Glutamatergic neuron (in vitro differentiated cells): Measurements from ENCODE around the gene SYT13. TPM values are rescaled to one million over a fixed set of nuclear protein-coding genes. Genes with fewer than 3 reads are reported as not detected.

ENCODE experiments used
- DNase-seq: peaks from one replicate; pipeline ENCODE4 v3.0.0; 2022
- H3K27ac Mint-ChIP-seq: one replicate; pipeline ENCODE4 v1.8.0; 2020; ENCODE audit warnings: mild to moderate bottlenecking, mixed read lengths, inconsistent platforms; ENCODE audit not compliant: unreplicated experiment
- H3K27me3 Mint-ChIP-seq: one replicate; pipeline ENCODE4 v1.8.0; 2020; ENCODE audit warnings: mild to moderate bottlenecking, moderate library complexity, mixed read lengths, inconsistent platforms; ENCODE audit not compliant: unreplicated experiment
- H3K36me3 Mint-ChIP-seq: one replicate; pipeline ENCODE4 v1.8.0; 2020; ENCODE audit warnings: mild to moderate bottlenecking, mixed read lengths, inconsistent platforms; ENCODE audit not compliant: unreplicated experiment
- H3K4me1 Mint-ChIP-seq: one replicate; pipeline ENCODE4 v1.8.0; 2020; ENCODE audit warnings: mild to moderate bottlenecking, low read depth, mixed read lengths, inconsistent platforms; ENCODE audit not compliant: unreplicated experiment
- H3K4me3 Mint-ChIP-seq: one replicate; pipeline ENCODE4 v1.8.0; 2020; ENCODE audit warnings: mild to moderate bottlenecking, mixed read lengths, inconsistent platforms; ENCODE audit not compliant: unreplicated experiment
- H3K9me3 Mint-ChIP-seq: one replicate; pipeline ENCODE4 v1.8.0; 2020; ENCODE audit warnings: mild to moderate bottlenecking, moderate library complexity, mixed read lengths, inconsistent platforms; ENCODE audit not compliant: unreplicated experiment
- total RNA-seq: library from RNA; stranded (reverse); fragmentation: NEBNext Ultra II Directional; extraction: Animal tissue kit (Norgen Biotek cat#: 25700); gene quantifications from one replicate; pipeline ENCODE4 v1.2.1, GENCODE V29; 2021; ENCODE audit not compliant: unreplicated experiment
- TF ChIP-seq, protein P1 (sequence below): fragments of 200-600 bp; sonication (generic); IDR thresholded peaks from one replicate; pipeline ENCODE4 v1.5.0; 2021; ENCODE audit not compliant: partially characterized antibody, unreplicated experiment

SYT13 gene
- total RNA-seq, 1 donor from 2014 or later: 7.5 TPM

DNA sequence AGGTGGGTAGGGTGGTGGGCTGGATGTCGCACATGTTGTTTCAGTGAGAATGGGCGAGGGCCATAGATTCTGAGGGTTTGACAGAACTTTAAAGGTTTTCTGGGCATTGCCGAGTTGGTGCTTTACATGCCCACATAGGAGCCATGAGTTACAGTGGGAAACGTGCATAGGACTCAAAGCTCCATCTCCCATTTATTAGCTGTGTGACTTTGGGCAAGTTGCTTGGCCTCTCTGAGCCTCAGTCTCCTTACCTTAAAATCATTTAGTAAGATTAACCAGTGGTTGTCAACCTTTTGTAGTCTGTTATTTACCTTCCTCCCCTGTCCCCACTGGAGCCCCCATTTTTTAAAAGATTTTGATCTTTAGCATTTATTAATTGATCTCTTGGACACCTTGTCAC lies 67.4 kb downstream of the SYT13 start:
- H3K9me3 Mint-ChIP-seq: no peaks in the 10 kb centered on the region
- no peak overlapping the region for H3K27ac Mint-ChIP-seq
- H3K36me3 Mint-ChIP-seq: peaks cover 7% of the 10 kb centered on the region
- H3K4me3 Mint-ChIP-seq: no peak overlapping the region
- TF ChIP-seq, protein P1, sequence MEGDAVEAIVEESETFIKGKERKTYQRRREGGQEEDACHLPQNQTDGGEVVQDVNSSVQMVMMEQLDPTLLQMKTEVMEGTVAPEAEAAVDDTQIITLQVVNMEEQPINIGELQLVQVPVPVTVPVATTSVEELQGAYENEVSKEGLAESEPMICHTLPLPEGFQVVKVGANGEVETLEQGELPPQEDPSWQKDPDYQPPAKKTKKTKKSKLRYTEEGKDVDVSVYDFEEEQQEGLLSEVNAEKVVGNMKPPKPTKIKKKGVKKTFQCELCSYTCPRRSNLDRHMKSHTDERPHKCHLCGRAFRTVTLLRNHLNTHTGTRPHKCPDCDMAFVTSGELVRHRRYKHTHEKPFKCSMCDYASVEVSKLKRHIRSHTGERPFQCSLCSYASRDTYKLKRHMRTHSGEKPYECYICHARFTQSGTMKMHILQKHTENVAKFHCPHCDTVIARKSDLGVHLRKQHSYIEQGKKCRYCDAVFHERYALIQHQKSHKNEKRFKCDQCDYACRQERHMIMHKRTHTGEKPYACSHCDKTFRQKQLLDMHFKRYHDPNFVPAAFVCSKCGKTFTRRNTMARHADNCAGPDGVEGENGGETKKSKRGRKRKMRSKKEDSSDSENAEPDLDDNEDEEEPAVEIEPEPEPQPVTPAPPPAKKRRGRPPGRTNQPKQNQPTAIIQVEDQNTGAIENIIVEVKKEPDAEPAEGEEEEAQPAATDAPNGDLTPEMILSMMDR: no peak
- no peak for DNase-seq
- peaks cover 6% of the 10 kb centered on the region for H3K27me3 Mint-ChIP-seq
- H3K4me1 Mint-ChIP-seq: peaks cover 1% of the 10 kb centered on the region

DNA sequence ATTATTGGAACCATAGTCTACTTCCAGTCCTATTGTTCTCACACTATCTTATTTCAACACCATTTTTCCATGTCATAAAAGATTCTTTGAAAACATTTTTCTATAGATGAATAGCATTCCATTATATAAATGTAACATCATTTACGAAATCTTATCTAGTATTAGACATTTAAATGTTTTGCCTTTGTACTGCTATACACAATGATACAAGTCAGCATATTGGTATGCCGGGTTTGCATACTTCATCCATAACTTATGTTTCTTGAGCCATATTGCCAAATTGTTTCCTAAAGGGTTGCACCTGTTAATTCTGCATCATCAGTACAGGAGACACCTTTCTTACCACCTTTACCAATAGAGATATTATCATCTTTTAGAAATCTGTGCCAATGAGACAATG lies 68.2 kb downstream of the SYT13 start:
- DNase-seq: no peak
- Mint-ChIP-seq H3K4me1 (peaks cover 1% of the 10 kb centered on the region), H3K4me3 (no peak overlapping the region), H3K27me3 (peaks cover 6% of the 10 kb centered on the region), H3K9me3 (no peaks in the 10 kb centered on the region), H3K36me3 (peaks cover 7% of the 10 kb centered on the region), H3K27ac (no peak overlapping the region)
- TF ChIP-seq, protein P1: no peak

DNA sequence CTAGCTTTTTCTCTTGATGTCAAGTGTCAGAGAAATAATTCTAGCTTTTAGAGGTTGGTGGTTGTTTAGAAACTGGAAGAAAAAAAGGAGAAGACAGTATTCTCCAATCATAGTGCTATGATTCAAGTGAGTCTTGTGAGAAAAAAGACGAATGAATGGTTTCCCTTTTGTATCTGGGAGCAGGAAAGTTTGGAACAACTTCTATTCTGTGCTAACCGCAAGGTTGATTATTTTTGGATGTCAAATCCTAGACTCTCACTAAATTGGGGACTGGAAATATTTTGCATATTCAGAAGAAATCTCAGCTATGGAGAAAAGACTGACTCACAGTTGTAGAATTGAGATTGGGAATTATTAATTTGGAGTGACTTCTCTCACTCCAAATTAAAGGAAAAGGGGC lies 69.2 kb downstream of the SYT13 start:
- Mint-ChIP-seq H3K27ac (no peak overlapping the region), H3K9me3 (no peaks in the 10 kb centered on the region), H3K4me1 (peaks cover 1% of the 10 kb centered on the region), H3K27me3 (peaks cover 6% of the 10 kb centered on the region), H3K4me3 (no peak overlapping the region), H3K36me3 (peaks cover 7% of the 10 kb centered on the region)
- TF ChIP-seq, protein P1: no peak
- no peak for DNase-seq

DNA sequence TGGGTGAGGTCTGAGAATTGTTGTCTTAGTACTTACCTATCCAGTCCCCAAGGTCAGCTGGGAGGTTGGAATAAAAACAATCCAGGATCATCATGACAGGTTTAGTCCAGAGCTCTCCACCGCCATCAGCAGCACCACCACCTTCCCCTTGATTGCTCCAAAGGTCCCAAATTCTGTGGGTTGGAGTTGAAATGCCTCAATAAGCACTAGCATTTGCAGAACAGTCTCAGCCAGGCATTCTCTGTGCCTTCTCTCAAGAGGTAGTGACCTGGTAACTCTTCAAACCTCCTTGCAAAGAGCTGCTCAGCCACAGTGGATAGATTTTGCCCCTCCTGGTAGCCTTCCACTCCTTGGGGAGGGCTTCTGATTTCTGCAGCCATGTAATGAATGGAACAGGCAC lies 70.1 kb downstream of the SYT13 start:
- H3K4me1 Mint-ChIP-seq: peaks cover 1% of the 10 kb centered on the region
- peaks cover 3% of the 10 kb centered on the region for H3K27me3 Mint-ChIP-seq
- no peak overlapping the region for H3K27ac Mint-ChIP-seq
- DNase-seq: no peak
- H3K36me3 Mint-ChIP-seq: peaks cover 2% of the 10 kb centered on the region
- TF ChIP-seq, protein P1: no peak
- H3K9me3 Mint-ChIP-seq: no peaks in the 10 kb centered on the region
- no peak overlapping the region for H3K4me3 Mint-ChIP-seq

DNA sequence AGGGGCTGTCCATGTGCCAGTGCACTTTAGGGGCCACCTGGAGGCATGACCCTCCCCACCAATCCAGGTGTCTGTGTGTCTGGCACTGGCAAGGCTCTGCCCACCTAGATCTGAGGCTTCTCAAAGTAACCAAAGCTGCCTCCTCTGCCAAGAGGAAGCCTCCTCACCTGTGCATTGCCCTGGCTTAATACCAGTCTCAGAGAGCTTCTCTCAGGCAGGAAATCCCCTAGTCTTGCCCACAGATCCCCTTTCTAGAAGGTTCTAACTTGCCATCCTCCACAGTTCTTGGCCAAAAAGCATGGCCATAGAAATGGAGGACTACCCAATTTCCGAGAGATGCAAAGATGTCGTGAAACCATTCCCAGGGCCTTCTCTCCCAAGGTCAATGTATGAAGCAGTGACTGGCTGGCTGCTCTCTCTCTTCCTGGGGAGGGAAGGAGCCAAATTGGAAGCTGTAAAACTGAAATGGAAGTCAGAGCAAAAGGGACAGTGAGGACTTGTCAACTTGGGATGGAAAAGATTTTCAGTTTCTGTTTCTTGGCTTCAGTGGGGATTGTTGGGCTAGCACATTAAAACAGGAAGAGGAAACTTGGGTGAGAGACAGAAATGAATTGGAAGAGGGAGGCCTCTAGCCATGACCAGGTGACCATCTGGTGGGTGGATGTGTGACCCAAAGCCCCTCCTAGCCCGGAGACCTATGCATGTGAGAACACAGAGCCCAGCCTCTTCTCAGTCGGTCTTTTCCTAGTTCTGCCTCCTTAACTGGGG lies 70.9 kb downstream of the SYT13 start:
- Mint-ChIP-seq H3K9me3 (no peaks in the 10 kb centered on the region), H3K27ac (no peak overlapping the region), H3K36me3 (no peaks in the 10 kb centered on the region), H3K27me3 (peaks cover 3% of the 10 kb centered on the region), H3K4me1 (peaks cover 4% of the 10 kb centered on the region), H3K4me3 (no peak overlapping the region)
- no peak for DNase-seq
- TF ChIP-seq, protein P1: no peak
